ENCODE results near the gene MAP1A. TPM values are rescaled to one million over a fixed set of nuclear protein-coding genes. Genes with fewer than 3 reads are reported as not detected.

The MAP1A gene
- total and polyA plus RNA-seq, 2 of the 13 experiments (the other 11 are each of a cell fraction or from before 2014, with no cell fraction given): 0.01 to 0.07 TPM

DNA sequence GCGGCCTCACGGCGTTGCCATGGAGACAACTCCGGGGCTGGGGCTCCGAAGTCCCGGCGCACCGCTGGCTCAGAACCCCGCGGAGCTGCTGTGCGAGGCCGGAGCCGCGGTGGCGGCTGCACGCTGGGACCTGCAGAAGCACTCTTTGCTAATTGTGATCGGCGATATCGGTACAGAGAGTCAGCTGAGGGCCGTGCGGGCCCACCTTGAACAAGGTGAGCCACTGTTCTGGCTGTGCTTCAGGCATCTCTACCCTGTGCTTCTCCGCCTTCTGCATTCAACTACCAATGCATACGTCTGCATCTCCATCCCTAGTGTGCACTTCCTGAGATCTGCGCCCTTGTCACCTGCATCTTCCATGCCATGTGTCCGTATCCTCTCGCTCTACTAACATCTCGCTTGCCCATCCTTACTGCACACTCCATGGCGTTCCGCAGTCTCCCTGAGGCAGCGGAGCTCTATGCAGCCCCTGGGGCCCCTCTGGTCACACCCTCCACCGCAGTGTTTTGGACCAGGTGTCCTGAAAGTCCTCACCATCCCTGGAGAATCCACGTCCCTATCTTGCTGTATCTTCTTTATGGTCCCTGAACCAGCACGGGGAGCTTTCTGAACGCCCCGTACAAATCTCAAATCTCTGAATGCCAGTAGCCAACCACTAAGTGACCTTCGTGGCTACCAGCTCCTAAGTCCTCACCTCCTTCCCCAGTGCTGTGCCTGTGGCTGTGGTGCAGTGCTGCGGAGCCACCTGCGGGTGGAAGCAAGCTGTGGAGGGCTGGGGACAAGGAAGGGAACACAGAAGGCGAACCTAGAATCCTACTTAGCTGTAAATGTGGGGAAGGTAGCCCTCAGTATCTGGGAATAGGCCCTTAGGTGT, 6.2 kb upstream of the MAP1A start (continued):
- TF ChIP-seq ZNF407 (CRISPR knock-in tag; IDR thresholded peaks at IDR 0.05; ENCODE audit: not compliant biosample characterization) (no peak), CHCHD3 (CRISPR knock-in tag; IDR thresholded peaks at IDR 0.05) (no peak), XBP1 (CRISPR knock-in tag; IDR thresholded peaks at IDR 0.05) (no peak), FOXA1 (IDR thresholded peaks at IDR 0.05) (no peak), FOXA1 (CRISPR knock-in tag; IDR thresholded peaks at IDR 0.05) (no peak), ZNF749 (CRISPR knock-in tag; IDR thresholded peaks at IDR 0.05; ENCODE audit: borderline replicate concordance) (no peak), SMARCE1 (IDR thresholded peaks at IDR 0.05; ENCODE audit: borderline replicate concordance) (no peak), SALL1 (CRISPR knock-in tag; IDR thresholded peaks at IDR 0.05) (no peak)
- TF ChIP-seq, protein P1, sequence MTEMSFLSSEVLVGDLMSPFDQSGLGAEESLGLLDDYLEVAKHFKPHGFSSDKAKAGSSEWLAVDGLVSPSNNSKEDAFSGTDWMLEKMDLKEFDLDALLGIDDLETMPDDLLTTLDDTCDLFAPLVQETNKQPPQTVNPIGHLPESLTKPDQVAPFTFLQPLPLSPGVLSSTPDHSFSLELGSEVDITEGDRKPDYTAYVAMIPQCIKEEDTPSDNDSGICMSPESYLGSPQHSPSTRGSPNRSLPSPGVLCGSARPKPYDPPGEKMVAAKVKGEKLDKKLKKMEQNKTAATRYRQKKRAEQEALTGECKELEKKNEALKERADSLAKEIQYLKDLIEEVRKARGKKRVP (CRISPR knock-in tag; IDR thresholded peaks at IDR 0.05): no peak
- TF ChIP-seq, protein P2, sequence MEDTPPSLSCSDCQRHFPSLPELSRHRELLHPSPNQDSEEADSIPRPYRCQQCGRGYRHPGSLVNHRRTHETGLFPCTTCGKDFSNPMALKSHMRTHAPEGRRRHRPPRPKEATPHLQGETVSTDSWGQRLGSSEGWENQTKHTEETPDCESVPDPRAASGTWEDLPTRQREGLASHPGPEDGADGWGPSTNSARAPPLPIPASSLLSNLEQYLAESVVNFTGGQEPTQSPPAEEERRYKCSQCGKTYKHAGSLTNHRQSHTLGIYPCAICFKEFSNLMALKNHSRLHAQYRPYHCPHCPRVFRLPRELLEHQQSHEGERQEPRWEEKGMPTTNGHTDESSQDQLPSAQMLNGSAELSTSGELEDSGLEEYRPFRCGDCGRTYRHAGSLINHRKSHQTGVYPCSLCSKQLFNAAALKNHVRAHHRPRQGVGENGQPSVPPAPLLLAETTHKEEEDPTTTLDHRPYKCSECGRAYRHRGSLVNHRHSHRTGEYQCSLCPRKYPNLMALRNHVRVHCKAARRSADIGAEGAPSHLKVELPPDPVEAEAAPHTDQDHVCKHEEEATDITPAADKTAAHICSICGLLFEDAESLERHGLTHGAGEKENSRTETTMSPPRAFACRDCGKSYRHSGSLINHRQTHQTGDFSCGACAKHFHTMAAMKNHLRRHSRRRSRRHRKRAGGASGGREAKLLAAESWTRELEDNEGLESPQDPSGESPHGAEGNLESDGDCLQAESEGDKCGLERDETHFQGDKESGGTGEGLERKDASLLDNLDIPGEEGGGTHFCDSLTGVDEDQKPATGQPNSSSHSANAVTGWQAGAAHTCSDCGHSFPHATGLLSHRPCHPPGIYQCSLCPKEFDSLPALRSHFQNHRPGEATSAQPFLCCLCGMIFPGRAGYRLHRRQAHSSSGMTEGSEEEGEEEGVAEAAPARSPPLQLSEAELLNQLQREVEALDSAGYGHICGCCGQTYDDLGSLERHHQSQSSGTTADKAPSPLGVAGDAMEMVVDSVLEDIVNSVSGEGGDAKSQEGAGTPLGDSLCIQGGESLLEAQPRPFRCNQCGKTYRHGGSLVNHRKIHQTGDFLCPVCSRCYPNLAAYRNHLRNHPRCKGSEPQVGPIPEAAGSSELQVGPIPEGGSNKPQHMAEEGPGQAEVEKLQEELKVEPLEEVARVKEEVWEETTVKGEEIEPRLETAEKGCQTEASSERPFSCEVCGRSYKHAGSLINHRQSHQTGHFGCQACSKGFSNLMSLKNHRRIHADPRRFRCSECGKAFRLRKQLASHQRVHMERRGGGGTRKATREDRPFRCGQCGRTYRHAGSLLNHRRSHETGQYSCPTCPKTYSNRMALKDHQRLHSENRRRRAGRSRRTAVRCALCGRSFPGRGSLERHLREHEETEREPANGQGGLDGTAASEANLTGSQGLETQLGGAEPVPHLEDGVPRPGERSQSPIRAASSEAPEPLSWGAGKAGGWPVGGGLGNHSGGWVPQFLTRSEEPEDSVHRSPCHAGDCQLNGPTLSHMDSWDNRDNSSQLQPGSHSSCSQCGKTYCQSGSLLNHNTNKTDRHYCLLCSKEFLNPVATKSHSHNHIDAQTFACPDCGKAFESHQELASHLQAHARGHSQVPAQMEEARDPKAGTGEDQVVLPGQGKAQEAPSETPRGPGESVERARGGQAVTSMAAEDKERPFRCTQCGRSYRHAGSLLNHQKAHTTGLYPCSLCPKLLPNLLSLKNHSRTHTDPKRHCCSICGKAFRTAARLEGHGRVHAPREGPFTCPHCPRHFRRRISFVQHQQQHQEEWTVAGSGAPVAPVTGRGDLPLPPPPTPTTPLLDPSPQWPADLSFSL (CRISPR knock-in tag; IDR thresholded peaks at IDR 0.05): no peak

Measured in HepG2 (cell line).